ENCODE measurements around the gene FER.

The FER gene

DNA sequence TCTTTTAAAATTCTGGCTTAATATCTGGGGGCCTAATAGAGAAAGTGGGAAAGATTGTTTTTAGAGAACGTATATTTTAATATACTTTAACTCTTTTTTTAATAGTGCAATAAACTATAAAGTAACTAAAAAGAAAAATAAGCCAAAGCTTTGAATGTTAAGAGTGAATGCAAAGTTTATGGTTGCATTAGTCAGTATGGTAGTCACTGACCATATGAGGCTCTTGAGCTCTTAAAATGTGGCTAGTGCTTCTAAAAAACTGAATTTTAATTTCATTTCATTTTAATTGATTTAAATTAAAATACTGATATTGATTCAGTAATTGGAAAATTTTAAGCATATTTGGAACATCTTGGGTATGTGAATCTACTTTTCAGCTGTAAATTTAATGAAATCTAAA is 351.4 kb downstream of the FER start:
- Mint-ChIP-seq H3K4me3 (no peak overlapping the region), H3K27ac (no peak overlapping the region), H3K27me3 (no peaks in the 10 kb centered on the region), H3K36me3 (peaks cover 3% of the 10 kb centered on the region), H3K9me3 (no peaks in the 10 kb centered on the region), H3K4me1 (no peaks in the 10 kb centered on the region)
- DNase-seq (ENCODE audit: low spot score in 2 of 2) (no peak), ATAC-seq (ENCODE audit: low read depth) (no peak)

DNA sequence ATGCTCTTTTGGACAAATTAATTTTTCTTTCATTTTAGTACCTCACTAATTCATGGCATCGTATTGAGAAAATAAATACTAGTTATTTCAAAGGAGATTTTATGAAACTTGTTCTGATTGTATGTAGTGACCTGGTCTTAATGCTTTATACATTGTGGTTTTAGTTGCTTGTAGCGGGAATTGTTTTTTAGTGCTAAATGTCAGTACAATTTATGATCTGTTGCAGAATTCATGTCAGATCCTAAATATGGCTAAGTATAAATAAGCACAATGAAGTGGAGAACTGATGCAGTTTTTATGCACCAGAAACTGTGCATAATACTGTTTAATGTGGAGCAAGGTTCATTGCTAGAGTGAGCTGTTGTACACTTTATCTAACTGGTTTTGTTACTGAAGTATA is 353.3 kb downstream of the FER start:
- Mint-ChIP-seq H3K9me3 (no peaks in the 10 kb centered on the region), H3K4me1 (no peaks in the 10 kb centered on the region), H3K36me3 (peaks cover 6% of the 10 kb centered on the region), H3K27me3 (no peaks in the 10 kb centered on the region), H3K27ac (no peak overlapping the region), H3K4me3 (no peak overlapping the region)
- no peak for ATAC-seq (ENCODE audit: low read depth)
- no peak for DNase-seq (ENCODE audit: low spot score in 2 of 2)

DNA sequence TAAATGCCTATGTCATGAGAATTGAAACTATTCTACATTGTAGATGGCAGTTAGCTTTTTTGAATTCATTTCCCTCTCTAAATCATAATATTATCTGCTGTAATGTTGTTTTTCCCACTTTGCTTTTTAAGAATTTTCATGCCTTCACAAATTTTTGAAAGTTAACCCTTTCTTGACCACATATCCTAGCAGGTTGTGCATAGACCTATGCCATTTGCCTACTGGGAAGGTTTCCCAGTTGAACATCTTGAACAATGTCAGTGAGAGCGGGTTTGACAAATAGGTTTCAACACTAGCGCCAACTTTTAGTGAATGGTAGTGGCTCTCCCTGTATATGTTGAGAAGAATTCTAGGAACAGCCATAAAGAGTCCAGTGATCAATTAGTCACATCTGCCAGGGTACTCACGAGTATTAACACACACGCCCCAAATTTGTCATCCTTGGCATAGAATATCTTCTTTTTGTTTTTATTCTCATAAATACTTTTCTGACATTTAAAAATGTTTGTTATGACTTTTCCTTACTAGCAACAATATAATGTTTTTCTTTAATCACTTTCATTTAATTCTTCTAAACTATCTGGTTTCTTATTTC is 354.5 kb downstream of the FER start:
- DNase-seq (ENCODE audit: low spot score in 2 of 2) (no peak), ATAC-seq (ENCODE audit: low read depth) (no peak)
- H3K27me3 Mint-ChIP-seq = no peaks in the 10 kb centered on the region
- no peak overlapping the region for H3K27ac Mint-ChIP-seq
- H3K4me3 Mint-ChIP-seq = no peak overlapping the region
- H3K36me3 Mint-ChIP-seq = peaks cover 6% of the 10 kb centered on the region
- H3K9me3 Mint-ChIP-seq = no peaks in the 10 kb centered on the region
- H3K4me1 Mint-ChIP-seq = no peaks in the 10 kb centered on the region

DNA sequence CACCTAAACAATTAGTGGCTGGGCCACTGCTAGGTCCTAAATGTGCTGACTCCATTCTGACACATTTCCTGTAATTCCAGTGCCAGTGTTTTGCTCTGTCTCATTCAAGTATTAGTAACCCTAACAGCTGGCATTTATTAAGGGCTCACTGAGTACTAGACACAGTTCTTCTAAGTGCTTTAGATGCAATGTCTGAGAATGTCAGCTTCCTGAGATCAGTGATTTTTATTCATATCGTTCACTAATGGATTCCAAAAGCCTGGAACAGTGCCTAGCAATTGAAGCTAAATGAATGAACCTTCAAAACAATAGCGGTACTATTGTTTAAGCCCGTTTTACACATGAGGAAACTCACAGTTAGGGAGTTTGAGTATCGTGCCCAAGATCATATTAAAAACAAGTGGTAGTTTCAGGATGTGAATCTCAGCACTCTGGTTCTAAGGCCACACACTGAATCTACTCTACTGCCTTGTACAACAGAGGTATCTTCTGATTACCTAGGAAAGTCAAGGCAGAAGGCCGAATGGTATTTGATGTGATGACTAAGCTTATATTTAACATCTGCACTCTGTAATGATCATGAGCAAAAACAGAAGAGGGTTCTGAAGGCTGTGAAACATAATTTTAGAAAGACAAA is 358.1 kb downstream of the FER start:
- DNase-seq (ENCODE audit: low spot score in 2 of 2) = no peak
- Mint-ChIP-seq H3K36me3 (peaks cover 11% of the 10 kb centered on the region), H3K4me1 (no peaks in the 10 kb centered on the region), H3K4me3 (no peak overlapping the region), H3K27ac (no peak overlapping the region), H3K27me3 (no peaks in the 10 kb centered on the region), H3K9me3 (no peaks in the 10 kb centered on the region)
- no peak for ATAC-seq (ENCODE audit: low read depth)

DNA sequence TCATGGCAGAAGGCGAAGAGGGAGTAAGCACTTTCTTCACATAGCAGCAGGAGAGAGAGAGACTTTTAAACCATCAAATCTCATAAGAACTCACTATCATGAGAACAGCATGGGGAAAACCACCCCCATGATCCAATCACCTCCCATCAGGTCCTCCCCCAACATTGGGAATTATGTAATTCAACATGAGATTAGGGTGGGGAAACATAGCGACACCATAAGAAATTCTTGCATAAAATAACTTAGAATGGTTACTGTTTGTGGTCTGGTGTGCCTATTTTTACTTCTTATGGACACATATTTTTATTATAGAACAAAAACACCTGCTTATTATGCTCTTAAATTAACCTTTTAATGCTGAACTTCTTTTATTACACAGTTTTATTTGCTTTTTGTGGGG is 364.0 kb downstream of the FER start:
- Mint-ChIP-seq H3K9me3 (no peaks in the 10 kb centered on the region), H3K27me3 (no peaks in the 10 kb centered on the region), H3K4me1 (no peaks in the 10 kb centered on the region), H3K4me3 (no peak overlapping the region), H3K27ac (no peak overlapping the region), H3K36me3 (peaks cover 5% of the 10 kb centered on the region)
- ATAC-seq (ENCODE audit: low read depth) (no peak), DNase-seq (ENCODE audit: low spot score in 2 of 2) (no peak)

DNA sequence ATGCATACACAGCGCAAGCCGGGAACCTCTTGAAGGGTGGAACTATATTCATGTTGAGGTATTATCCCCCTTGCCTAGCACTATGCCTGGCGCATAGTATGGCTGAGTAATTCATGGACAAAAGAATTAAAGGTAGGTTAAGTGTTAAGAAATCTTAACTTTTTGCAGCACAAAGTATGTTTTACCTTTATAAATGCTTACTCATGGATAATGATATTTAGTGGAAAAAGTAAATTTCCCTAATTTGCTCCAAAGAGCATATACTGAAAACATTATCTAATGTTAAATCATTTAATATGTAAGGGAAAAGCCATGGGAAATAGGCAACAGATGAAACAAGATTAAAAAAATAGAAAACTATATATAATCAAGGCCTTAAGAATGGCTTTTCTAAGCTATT is 365.9 kb downstream of the FER start:
- H3K36me3 Mint-ChIP-seq = peaks cover 5% of the 10 kb centered on the region
- no peak overlapping the region for H3K27ac Mint-ChIP-seq
- no peaks in the 10 kb centered on the region for H3K27me3 Mint-ChIP-seq
- no peaks in the 10 kb centered on the region for H3K4me1 Mint-ChIP-seq
- H3K9me3 Mint-ChIP-seq = no peaks in the 10 kb centered on the region
- no peak for DNase-seq (ENCODE audit: low spot score in 2 of 2)
- no peak for ATAC-seq (ENCODE audit: low read depth)
- H3K4me3 Mint-ChIP-seq = no peak overlapping the region

DNA sequence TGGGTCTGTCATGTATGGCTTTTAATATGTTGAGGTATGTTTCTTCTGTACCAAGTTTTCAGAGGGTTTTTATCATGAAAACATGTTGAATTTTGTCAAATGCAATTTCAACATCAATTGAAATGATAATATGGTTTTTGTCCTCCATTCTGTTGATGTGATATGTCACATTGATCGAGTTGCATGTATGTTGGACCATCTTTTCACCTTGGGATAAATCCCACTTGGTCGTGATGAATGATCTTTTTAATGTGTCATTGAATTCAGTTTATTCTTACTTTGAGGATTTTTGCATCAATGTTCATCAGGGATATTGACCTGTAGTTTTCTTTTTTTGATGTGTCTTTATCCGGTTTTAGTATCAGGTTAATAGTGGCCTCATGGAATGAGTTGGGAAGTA is 373.5 kb downstream of the FER start:
- Mint-ChIP-seq H3K4me1 (no peaks in the 10 kb centered on the region), H3K4me3 (no peak overlapping the region), H3K27me3 (no peaks in the 10 kb centered on the region), H3K9me3 (peaks cover 2% of the 10 kb centered on the region), H3K27ac (no peak overlapping the region), H3K36me3 (peaks cover 16% of the 10 kb centered on the region)
- no peak for DNase-seq (ENCODE audit: low spot score in 2 of 2)
- ATAC-seq (ENCODE audit: low read depth) = no peak

DNA sequence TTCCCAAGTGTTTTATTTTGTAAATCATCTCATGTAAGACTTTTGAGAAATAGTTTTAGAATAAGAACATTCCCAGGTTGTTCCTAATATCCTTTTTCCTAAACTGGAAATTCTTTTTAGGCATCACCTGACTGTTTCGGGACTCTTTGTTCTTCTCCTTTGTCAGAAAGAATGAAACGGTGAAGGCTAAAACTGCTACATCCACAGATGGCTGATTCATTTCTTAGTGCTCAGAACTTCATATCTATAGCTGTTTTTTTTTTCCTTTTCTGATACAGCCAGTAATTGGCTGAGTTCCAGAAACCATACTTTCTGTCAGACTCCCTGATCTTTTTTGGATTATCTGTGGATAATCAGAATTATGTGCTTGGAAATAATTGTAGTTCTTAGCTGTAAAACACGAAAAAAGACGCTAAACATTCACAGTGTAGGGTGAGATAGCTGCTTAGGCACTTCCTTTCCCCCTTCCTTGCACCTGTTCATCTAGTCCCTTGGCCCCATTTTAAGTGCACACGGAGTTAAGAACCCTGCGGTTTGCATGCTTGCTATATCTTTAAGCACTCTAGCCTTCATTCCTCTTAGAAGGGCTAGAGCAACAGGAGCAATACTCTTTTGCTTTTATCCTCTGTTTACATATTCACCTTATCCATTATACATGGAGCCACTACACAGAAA is 378.2 kb downstream of the FER start:
- Mint-ChIP-seq H3K4me1 (no peaks in the 10 kb centered on the region), H3K9me3 (no peaks in the 10 kb centered on the region), H3K36me3 (peaks cover 15% of the 10 kb centered on the region), H3K27me3 (no peaks in the 10 kb centered on the region), H3K27ac (no peak overlapping the region), H3K4me3 (no peak overlapping the region)
- ATAC-seq (ENCODE audit: low read depth) (no peak), DNase-seq (ENCODE audit: low spot score in 2 of 2) (no peak)

DNA sequence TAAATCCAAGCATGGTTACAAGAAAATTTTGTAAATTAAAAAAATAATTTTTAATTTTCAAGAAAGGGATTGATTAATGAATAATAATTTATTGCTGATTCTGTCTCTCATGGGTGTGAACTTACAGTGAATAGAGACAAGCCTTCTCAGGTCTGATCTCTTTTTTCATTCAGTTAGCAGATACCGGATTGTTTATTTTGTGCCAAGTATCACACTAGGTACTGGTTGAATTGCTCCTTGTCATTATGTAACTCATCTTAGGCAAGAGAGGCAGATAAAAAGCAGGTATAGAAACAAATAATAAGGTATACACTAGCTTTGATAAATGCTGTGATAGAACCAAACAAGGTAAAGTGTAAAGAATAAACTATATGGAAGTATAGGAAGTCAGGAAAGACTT is 378.8 kb downstream of the FER start:
- DNase-seq (ENCODE audit: low spot score in 2 of 2) (no peak), ATAC-seq (ENCODE audit: low read depth) (no peak)
- Mint-ChIP-seq H3K27ac (no peak overlapping the region), H3K27me3 (no peaks in the 10 kb centered on the region), H3K9me3 (no peaks in the 10 kb centered on the region), H3K4me3 (no peak overlapping the region), H3K4me1 (no peaks in the 10 kb centered on the region), H3K36me3 (peaks cover 11% of the 10 kb centered on the region)

DNA sequence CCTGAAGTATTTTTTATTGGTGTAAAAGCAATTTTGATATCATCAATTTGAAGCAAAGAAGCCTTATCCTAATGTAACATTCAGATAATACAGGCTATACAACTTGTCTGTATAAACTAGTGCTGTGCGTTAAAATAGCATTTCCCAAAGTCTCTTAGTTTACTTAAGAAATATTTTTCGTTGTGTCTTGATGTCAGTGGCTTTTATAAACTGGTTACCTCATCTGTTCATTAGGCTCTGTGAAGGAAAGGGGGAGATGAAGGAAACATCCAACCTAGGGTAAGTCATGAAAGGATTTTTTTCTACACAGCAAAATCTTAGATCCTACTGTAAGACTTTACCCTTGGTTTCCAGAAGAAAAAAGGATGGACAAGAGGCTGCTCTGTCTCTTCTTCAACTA is 389.2 kb downstream of the FER start:
- Mint-ChIP-seq H3K36me3 (peaks cover 2% of the 10 kb centered on the region), H3K9me3 (no peaks in the 10 kb centered on the region), H3K4me3 (no peak overlapping the region), H3K27me3 (no peaks in the 10 kb centered on the region), H3K4me1 (peaks cover 6% of the 10 kb centered on the region), H3K27ac (no peak overlapping the region)
- DNase-seq (ENCODE audit: low spot score in 2 of 2) = no peak
- no peak for ATAC-seq (ENCODE audit: low read depth)

DNA sequence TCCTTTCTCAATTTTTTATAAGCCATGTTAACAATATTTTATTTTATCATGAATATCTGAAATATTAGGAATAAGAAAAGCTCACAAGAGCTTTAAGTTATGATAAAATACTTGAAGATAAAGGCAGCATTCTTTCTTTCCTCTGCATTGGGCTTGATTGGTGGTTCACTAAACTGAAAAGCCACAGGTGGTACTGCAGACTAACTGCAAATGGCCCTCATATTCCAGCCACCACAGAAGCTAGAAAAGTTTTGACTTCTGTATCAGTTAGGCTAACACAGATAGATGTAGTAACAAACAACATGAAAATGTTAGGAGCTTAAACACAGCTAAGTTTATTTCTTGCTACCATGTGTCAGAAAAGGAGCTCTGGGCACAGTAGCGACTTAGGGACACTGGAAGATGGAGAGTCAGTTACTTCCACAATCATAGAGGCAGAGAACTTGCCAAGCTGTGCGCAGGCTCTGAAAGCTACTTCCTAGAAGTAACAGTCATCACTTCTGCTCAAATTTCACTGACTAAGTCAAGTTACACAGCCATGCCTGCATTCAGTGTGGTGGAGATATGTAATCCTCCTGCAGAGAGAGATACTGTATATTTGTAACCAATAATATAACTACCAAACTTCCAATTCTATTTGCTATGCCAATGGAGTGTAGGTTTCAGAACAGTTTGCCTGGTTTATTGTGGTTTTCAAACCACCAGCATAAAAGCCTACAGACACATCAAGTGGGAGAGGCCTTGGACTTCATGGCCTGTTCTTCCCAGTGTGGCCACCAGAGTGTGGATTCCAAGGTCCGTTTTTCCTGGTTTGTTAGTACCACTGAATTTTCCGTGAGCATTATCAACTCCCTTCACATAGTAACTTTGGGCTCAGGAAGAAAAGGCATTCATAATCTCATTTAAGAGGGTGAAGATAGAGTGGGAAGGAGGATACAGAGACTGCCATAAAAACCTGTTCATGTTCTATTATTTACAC is 393.8 kb downstream of the FER start:
- Mint-ChIP-seq H3K36me3 (peaks cover 5% of the 10 kb centered on the region), H3K9me3 (no peaks in the 10 kb centered on the region), H3K27ac (no peak overlapping the region), H3K4me1 (peaks cover 6% of the 10 kb centered on the region), H3K27me3 (no peaks in the 10 kb centered on the region), H3K4me3 (no peak overlapping the region)
- DNase-seq (ENCODE audit: low spot score in 2 of 2) = no peak
- ATAC-seq (ENCODE audit: low read depth) = no peak

DNA sequence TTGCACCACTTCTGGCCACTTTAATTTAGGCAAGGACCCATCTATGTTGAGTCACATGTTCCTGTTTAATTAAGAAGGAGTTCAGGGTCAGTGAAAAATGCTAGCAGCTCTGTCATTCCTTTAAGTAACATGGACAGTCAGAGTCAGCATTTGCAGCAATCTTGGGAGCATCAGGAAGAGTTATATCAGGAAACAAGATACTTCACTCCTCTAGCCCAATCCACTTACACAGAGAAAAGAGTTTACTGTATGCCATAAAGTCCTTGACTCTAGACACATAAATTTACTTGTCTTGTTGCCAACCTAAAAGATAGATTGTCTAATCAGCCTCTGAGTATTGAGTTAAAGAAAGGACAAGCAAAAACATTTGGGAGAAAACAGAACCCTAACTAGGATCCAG is 395.3 kb downstream of the FER start:
- DNase-seq (ENCODE audit: low spot score in 2 of 2) (no peak), ATAC-seq (ENCODE audit: low read depth) (no peak)
- no peak overlapping the region for H3K27ac Mint-ChIP-seq
- peaks cover 6% of the 10 kb centered on the region for H3K36me3 Mint-ChIP-seq
- no peak overlapping the region for H3K4me3 Mint-ChIP-seq
- no peaks in the 10 kb centered on the region for H3K27me3 Mint-ChIP-seq
- H3K4me1 Mint-ChIP-seq = peaks cover 6% of the 10 kb centered on the region
- H3K9me3 Mint-ChIP-seq = no peaks in the 10 kb centered on the region

DNA sequence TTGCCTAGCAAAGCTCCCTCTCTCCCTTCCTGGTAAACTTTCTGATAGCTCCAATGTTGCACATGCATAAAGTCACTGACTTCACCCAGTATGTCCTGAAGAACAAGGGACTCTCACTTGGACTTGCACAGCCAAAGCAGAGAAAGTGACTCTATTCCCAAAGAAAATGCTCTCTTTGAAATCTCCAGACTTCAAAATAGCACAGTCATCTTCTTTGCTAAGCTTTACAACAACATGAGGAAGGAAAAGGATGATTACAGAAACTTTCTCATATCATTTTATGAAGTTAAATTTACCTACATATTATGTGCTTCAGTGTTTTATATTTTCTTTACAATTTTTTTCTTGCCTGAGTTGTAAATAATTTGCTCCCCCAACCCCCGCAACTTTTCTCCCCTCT is 397.4 kb downstream of the FER start:
- Mint-ChIP-seq H3K36me3 (peaks cover 6% of the 10 kb centered on the region), H3K27ac (no peak overlapping the region), H3K27me3 (no peaks in the 10 kb centered on the region), H3K9me3 (no peaks in the 10 kb centered on the region), H3K4me3 (no peak overlapping the region), H3K4me1 (peaks cover under 1% of the 10 kb centered on the region)
- ATAC-seq (ENCODE audit: low read depth) = no peak
- DNase-seq (ENCODE audit: low spot score in 2 of 2) = no peak

DNA sequence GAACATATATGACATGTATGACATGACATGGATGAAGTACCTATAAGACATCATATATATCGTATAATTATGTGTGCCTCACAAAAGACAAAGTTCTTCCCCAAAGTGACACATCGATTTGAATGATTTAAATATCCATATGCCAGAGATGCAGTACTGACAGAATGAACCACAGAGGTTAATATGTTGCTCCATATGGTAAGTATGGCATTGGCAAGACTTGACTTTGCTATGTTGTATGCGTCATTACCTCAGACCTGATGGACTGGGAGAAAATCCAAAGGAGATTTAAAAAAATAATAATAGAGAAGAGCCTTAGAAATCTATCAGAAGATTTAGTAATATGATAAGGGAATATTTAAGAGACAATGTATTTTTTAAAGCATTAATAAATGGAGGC is 398.9 kb downstream of the FER start:
- peaks cover 3% of the 10 kb centered on the region for H3K4me1 Mint-ChIP-seq
- no peak overlapping the region for H3K27ac Mint-ChIP-seq
- DNase-seq (ENCODE audit: low spot score in 2 of 2) (no peak), ATAC-seq (ENCODE audit: low read depth) (no peak)
- no peaks in the 10 kb centered on the region for H3K9me3 Mint-ChIP-seq
- no peaks in the 10 kb centered on the region for H3K27me3 Mint-ChIP-seq
- H3K4me3 Mint-ChIP-seq = no peak overlapping the region
- peaks cover 8% of the 10 kb centered on the region for H3K36me3 Mint-ChIP-seq

Data from memory B cell (primary cell).